AG04449 (cell line): ENCODE results near the gene CPA1.

Experiments used
- CTCF ChIA-PET: fragments of 350-600 bp; formaldehyde crosslinking; extraction: SDS; loops from one replicate; lab custom pipeline; 2021; ENCODE audit warnings: antibody characterized with exemption; lab: Yijun Ruan, JAX
- POLR2A ChIA-PET: fragments of 400-600, 350-600 bp; formaldehyde crosslinking; extraction: SDS; loops from one replicate; lab custom pipeline; 2020; ENCODE audit warnings: antibody characterized with exemption, inconsistent platforms; lab: Yijun Ruan, JAX
- DNase-seq: peaks from one replicate; pipeline ENCODE4 v3.0.0-alpha.2; 2010; ENCODE audit warnings: low read depth, low spot score
- H3K4me3 ChIP-seq: 2 replicates; pipeline ENCODE4 v1.5.1; 2011; ENCODE audit warnings: low read depth, mild to moderate bottlenecking, control low read depth, low read length
- CTCF ChIP-seq: IDR thresholded peaks from one replicate; pipeline ENCODE4 v1.5.1; 2011; ENCODE audit warnings: mild to moderate bottlenecking, moderate library complexity, low read length, control low read depth, inconsistent platforms; ENCODE audit not compliant: insufficient read depth; ENCODE audit errors: missing control alignments

CPA1 gene

DNA sequence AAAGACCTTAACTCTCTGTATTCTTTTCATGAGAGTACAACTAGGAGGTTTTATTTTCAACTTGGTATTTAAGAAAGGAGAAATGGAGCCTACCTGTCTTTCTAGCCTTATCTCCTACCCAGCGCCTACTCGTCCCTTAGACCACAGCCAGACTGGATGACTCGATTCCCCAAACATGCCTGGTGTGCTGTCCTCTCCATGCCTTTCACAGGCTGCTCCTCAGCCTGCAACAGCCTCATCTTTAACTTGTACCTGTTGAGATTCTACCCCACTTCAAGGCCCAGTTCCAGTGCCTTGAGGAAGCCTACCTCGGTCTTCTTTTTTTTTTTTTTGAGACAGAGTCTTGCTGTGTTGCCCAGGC lies 29.4 kb downstream of the CPA1 start:
- TF ChIP-seq CTCF = no peak
- no peak overlapping the region for H3K4me3 ChIP-seq
- DNase-seq = no peak
- POLR2A ChIA-PET = no interaction called here
- CTCF ChIA-PET = no interaction called here

- ChIA-PET POLR2A (no interaction called here), CTCF (no interaction called here)
- no peak for TF ChIP-seq CTCF
- DNase-seq = no peak
- H3K4me3 ChIP-seq = no peak overlapping the region
Observed at GRCh38 chr7:130410868-130411541, 30.7 kb downstream of the CPA1 start.

GRCh38 chr7:130413201-130413600 lies 32.9 kb downstream of the CPA1 start:
- no peak for DNase-seq
- no peak overlapping the region for H3K4me3 ChIP-seq
- POLR2A ChIA-PET = no interaction called here
- no peak for TF ChIP-seq CTCF
- CTCF ChIA-PET = interaction anchor here (2.1 kb wide), 1 partner anchor 9 kb away, joined by 5 read pairs; no protein-coding TSS in a partner anchor

- H3K4me3 ChIP-seq = no peak overlapping the region
- ChIA-PET POLR2A (interaction anchor here (0.7 kb wide), 1 partner anchor 270 kb away, joined by 3 read pairs; no protein-coding TSS in a partner anchor), CTCF (interaction anchor here (2.1 kb wide), 1 partner anchor 11 kb away, joined by 5 read pairs; no protein-coding TSS in a partner anchor)
- DNase-seq = no peak
- TF ChIP-seq CTCF = no peak
Observed at GRCh38 chr7:130415006-130415405, 34.7 kb downstream of the CPA1 start.

- ChIA-PET POLR2A (no interaction called here), CTCF (no interaction called here)
- DNase-seq = no peak
- no peak for TF ChIP-seq CTCF
- no peak overlapping the region for H3K4me3 ChIP-seq
Observed at GRCh38 chr7:130417213-130417612, 36.9 kb downstream of the CPA1 start.

DNA sequence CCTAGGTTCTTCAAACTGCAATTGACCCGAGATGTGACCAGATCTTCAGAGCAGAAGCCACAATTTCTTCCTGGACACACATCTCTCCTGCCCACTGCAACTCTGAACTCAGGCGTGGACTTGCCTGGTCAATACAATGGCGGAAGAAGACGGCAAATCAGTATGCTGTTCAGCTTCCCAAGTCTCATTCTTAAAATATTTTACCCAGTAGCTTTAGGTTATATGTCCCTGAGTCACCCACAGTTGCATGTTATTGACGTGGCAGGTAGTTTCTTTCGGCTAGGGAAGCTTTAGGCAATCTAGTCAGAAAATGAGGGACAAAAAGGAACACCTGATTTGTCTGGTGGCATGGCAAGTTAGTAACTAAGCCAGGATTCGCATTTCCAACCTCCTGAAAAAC lies 38.0 kb downstream of the CPA1 start:
- ChIA-PET CTCF (no interaction called here), POLR2A (no interaction called here)
- no peak overlapping the region for H3K4me3 ChIP-seq
- no peak for TF ChIP-seq CTCF
- no peak for DNase-seq
